ENCODE data around the gene POLR1B.
A peak's percentile ranks its signal among the peaks of the same experiment; 100 is the strongest.
"Not testable (repeated sequence)": the region's sequence is repeated elsewhere in the genome, so short reads cannot be mapped to it uniquely, and the experiment has no call there.

POLR1B gene

GRCh38 chr2:112542984-112543661 is 858 bp downstream of the POLR1B start:
- no peak for DNase-seq

- DNase-seq, result no peak
These were observed 5.1 kb downstream of the POLR1B start for GRCh38 chr2:112547333-112547732.

GRCh38 chr2:112548980-112549379 is 6.7 kb downstream of the POLR1B start:
- no peak for DNase-seq

GRCh38 chr2:112566104-112566503 is 23.8 kb downstream of the POLR1B start:
- no peak for DNase-seq

GRCh38 chr2:112566508-112566907 is 24.2 kb downstream of the POLR1B start:
- DNase-seq, result not testable (repeated sequence)

GRCh38 chr2:112572005-112572404 is 29.7 kb downstream of the POLR1B start:
- no peak for DNase-seq

- no peak for DNase-seq
These were observed 35.5 kb downstream of the POLR1B start for GRCh38 chr2:112577756-112578155.

GRCh38 chr2:112579241-112579640 is 37.0 kb downstream of the POLR1B start:
- DNase-seq, result no peak

- DNase-seq, result no peak
These were observed 37.8 kb downstream of the POLR1B start for GRCh38 chr2:112580084-112580483.

- DNase-seq, result peak; percentile 73
These were observed 40.1 kb downstream of the POLR1B start for GRCh38 chr2:112582314-112582746.

GRCh38 chr2:112583497-112584133 is 41.4 kb downstream of the POLR1B start:
- DNase-seq, result peak; percentile 71

GRCh38 chr2:112584134-112584890 is 42.0 kb downstream of the POLR1B start, which contains the start of gene CHCHD5:
TSS of gene CHCHD5 (plus strand) at chr2:112584609. CDS start at chr2:112584648, 39 bp downstream.
- DNase-seq, result peak; percentile 93

- DNase-seq, result no peak
These were observed 42.6 kb downstream of the POLR1B start for GRCh38 chr2:112584891-112585250.

- no peak for DNase-seq
These were observed 43.1 kb downstream of the POLR1B start for GRCh38 chr2:112585400-112585799.

- no peak for DNase-seq
These were observed 43.7 kb downstream of the POLR1B start for GRCh38 chr2:112585873-112586464.

- DNase-seq, result peak; percentile 27
These were observed 46.4 kb downstream of the POLR1B start for GRCh38 chr2:112588611-112589045.

GRCh38 chr2:112591413-112591812 is 49.1 kb downstream of the POLR1B start:
- DNase-seq, result no peak

- no peak for DNase-seq
These were observed 51.5 kb downstream of the POLR1B start for GRCh38 chr2:112593736-112594135.

GRCh38 chr2:112597537-112598322 is 55.5 kb downstream of the POLR1B start:
- DNase-seq, result no peak

GRCh38 chr2:112600634-112601033 is 58.4 kb downstream of the POLR1B start:
- DNase-seq, result no peak

- DNase-seq, result no peak
These were observed 59.5 kb downstream of the POLR1B start for GRCh38 chr2:112601754-112602153.

GRCh38 chr2:112602917-112603316 is 60.7 kb downstream of the POLR1B start:
- no peak for DNase-seq

- no peak for DNase-seq
These were observed 61.5 kb downstream of the POLR1B start for GRCh38 chr2:112603731-112604130.
